ENCODE data around the gene GLI3. TPM values are rescaled to one million over a fixed set of nuclear protein-coding genes. Genes with fewer than 3 reads are reported as not detected.

Gene GLI3
- total and polyA plus RNA-seq, 2 of the 4 experiments (the other 2 are of a cell fraction), result 1.3 to 3.9 TPM

- no peak overlapping the region for H2BK120ac ChIP-seq (ENCODE audit: low read depth, low read length)
- dilution Hi-C loops (cut with HindIII; ENCODE audit: low sequenced_read_pairs, unreplicated experiment), result no loop called here
- no peak overlapping the region for H3K14ac ChIP-seq (replicated peaks; ENCODE audit: low read depth, low read length)
- no peaks in the 10 kb centered on the region for H3K79me1 ChIP-seq (ENCODE audit: low read depth in 1 of 2, low read length in 2 of 2)
- no peak overlapping the region for H3K18ac ChIP-seq (ENCODE audit: low read depth, low read length)
- no peak overlapping the region for H3K23ac ChIP-seq (ENCODE audit: low read depth, low read length)
- peaks cover 3% of the 10 kb centered on the region; the same call in 1 of the 2 replicates for H3K9me1 ChIP-seq (ENCODE audit: insufficient read depth, low read length)
- ChIA-PET POLR2A (ENCODE audit: unreplicated experiment) (no interaction called here), CTCF (interaction anchor here (1.5 kb wide), 1 partner anchor 31 kb away, joined by 4 read pairs; no protein-coding TSS in a partner anchor)
- H2BK20ac ChIP-seq (ENCODE audit: low read depth, low read length), result no peak overlapping the region
- no peaks in the 10 kb centered on the region for H3K27me3 ChIP-seq (ENCODE audit: control insufficient read depth, insufficient read depth, low read length)
- H3K4me3 ChIP-seq (ENCODE audit: insufficient read depth, low read depth, low read length), result no peak overlapping the region
- H3K27ac ChIP-seq (ENCODE audit: insufficient read depth, low read length), result no peak overlapping the region
- peaks cover 29% of the 10 kb centered on the region for H3K36me3 ChIP-seq (ENCODE audit: control insufficient read depth, insufficient read depth, low read length)
- no peak overlapping the region for H2BK5ac ChIP-seq (ENCODE audit: low read depth, low read length, poor library complexity, severe bottlenecking)
- no peak overlapping the region for H2AK9ac ChIP-seq (replicated peaks; ENCODE audit: low read depth, low read length, poor library complexity)
- no peak for ATAC-seq (ENCODE audit: low read depth)
- intact Hi-C loops (cut with micrococcal nuclease), result loop anchor here (10.0 kb wide), 1 partner anchor 442 kb away; no protein-coding TSS in a partner anchor
- no peak overlapping the region for H3K4ac ChIP-seq (ENCODE audit: low read depth, low read length)
- no peak overlapping the region for H4K91ac ChIP-seq (ENCODE audit: insufficient read depth, low read depth, low read length)
- no peak for DNase-seq
- no peak overlapping the region for H3K4me2 ChIP-seq (ENCODE audit: low read depth, low read length)
- no peak overlapping the region for H2BK15ac ChIP-seq (ENCODE audit: low read depth, low read length)
- no peak overlapping the region for H3K9ac ChIP-seq (ENCODE audit: low read depth, low read length)
- H4K20me1 ChIP-seq (ENCODE audit: insufficient read depth, low read length), result no peaks in the 10 kb centered on the region
- H3K4me1 ChIP-seq (ENCODE audit: control insufficient read depth, insufficient read depth, low read length), result peaks cover 3% of the 10 kb centered on the region
- no peaks in the 10 kb centered on the region for H3K9me3 ChIP-seq (ENCODE audit: control insufficient read depth, insufficient read depth, low read length)
- no peak overlapping the region for H2AFZ ChIP-seq (replicated peaks; ENCODE audit: low read length, poor library complexity)
- no TSS peak for BruUV-seq (replicated peaks)
- no peak overlapping the region for H3K56ac ChIP-seq (ENCODE audit: extremely low read depth, insufficient read depth, low read length)
- WGBS, 2 experiments (ENCODE audit: extremely low coverage in 2 of 2, insufficient read length in 1 of 2), result no CpG with 5 or more reads among the region's 8 CpGs
- H4K5ac ChIP-seq (ENCODE audit: low read depth, low read length), result no peak overlapping the region
- in situ Hi-C loops (cut with MboI; ENCODE audit: low sequenced_read_pairs), result no loop called here
- TF ChIP-seq FOS (IDR thresholded peaks at IDR 0.05; ENCODE audit: low read depth, low read length), result no peak
- TF ChIP-seq CTCF (conservative IDR thresholded peaks at IDR 0.05; ENCODE audit: low read depth, low read length), result no peak
- TF ChIP-seq MAFK (IDR thresholded peaks at IDR 0.05; ENCODE audit: low read depth, low read length), result no peak
- no peak for TF ChIP-seq RCOR1 (IDR thresholded peaks at IDR 0.05; ENCODE audit: insufficient replicate concordance, low read length)
- TF ChIP-seq MXI1 (IDR thresholded peaks at IDR 0.05; ENCODE audit: borderline replicate concordance, low read depth, low read length), result no peak
- no peak for TF ChIP-seq SMC3 (IDR thresholded peaks at IDR 0.05; ENCODE audit: low read depth, low read length)
- no peak for TF ChIP-seq BHLHE40 (IDR thresholded peaks at IDR 0.05; ENCODE audit: low read depth, low read length)
- TF ChIP-seq USF2 (IDR thresholded peaks at IDR 0.05; ENCODE audit: low read depth, low read length), result no peak
- no peak for TF ChIP-seq MAZ (IDR thresholded peaks at IDR 0.05; ENCODE audit: borderline replicate concordance, low read depth, low read length)
- TF ChIP-seq CEBPB (IDR thresholded peaks at IDR 0.05; ENCODE audit: low read depth, low read length), result no peak
- TF ChIP-seq CHD1 (IDR thresholded peaks at IDR 0.05; ENCODE audit: low read depth, low read length), result no peak
- no peak for TF ChIP-seq RAD21 (IDR thresholded peaks at IDR 0.05; ENCODE audit: low read length)
- TF ChIP-seq POLR2A (IDR thresholded peaks at IDR 0.05; ENCODE audit: low read depth, low read length), result no peak
- no peak for TF ChIP-seq NFE2L2 (IDR thresholded peaks at IDR 0.05; ENCODE audit: low read depth, low read length)
- TF ChIP-seq RFX5 (IDR thresholded peaks at IDR 0.05; ENCODE audit: low read depth, low read length), result no peak
- no peak for TF ChIP-seq ELK1 (IDR thresholded peaks at IDR 0.05; ENCODE audit: borderline replicate concordance, low read depth, low read length)
- H2AK5ac ChIP-seq (ENCODE audit: low read depth, low read length), result no peak overlapping the region
- no peak overlapping the region for H4K8ac ChIP-seq (ENCODE audit: low read depth in 2 of 2, low read length in 2 of 2)
These were observed 263.7 kb downstream of the GLI3 start for GRCh38 chr7:41973202-41973730.

Data from IMR-90 (cell line).